GM18502 (cell line): ENCODE data around the gene LCK.
A peak's percentile ranks its signal among the peaks of the same experiment; 100 is the strongest.

Experiments
- ATAC-seq: cut with Tn5 transposase; IDR thresholded peaks from one replicate; pipeline ENCODE4 v1.9.1; 2021; ENCODE audit warnings: mild to moderate bottlenecking; ENCODE audit not compliant: unreplicated experiment, poor library complexity

Gene LCK

GRCh38 chr1:32250893-32251716, at the start of gene LCK:
Gene LCK, plus strand, starts transcription at chr1:32251265. Its CDS starts 23,065 bp downstream, at chr1:32274330.
- no peak for ATAC-seq

- no peak for ATAC-seq
Observed at GRCh38 chr1:32204943-32205361, 46.1 kb upstream of the LCK start.

GRCh38 chr1:32205401-32206370, 45.4 kb upstream of the LCK start, which contains the start of gene IQCC:
Gene IQCC, plus strand, starts transcription at chr1:32205671. Its CDS starts 11 bp downstream, at chr1:32205682.
- peak; percentile 36 for ATAC-seq

- ATAC-seq: no peak
Observed at GRCh38 chr1:32208469-32208868, 42.6 kb upstream of the LCK start.

GRCh38 chr1:32208891-32209328, 42.2 kb upstream of the LCK start, which contains the start of gene DCDC2B:
Gene DCDC2B, plus strand, starts transcription at chr1:32209089. Its CDS starts 5 bp downstream, at chr1:32209094.
- no peak for ATAC-seq

- ATAC-seq: no peak
Observed at GRCh38 chr1:32215629-32216480, 35.2 kb upstream of the LCK start.

GRCh38 chr1:32216566-32216965, 34.5 kb upstream of the LCK start:
- no peak for ATAC-seq

GRCh38 chr1:32219022-32219421, 32.0 kb upstream of the LCK start:
- no peak for ATAC-seq

- no peak for ATAC-seq
Observed at GRCh38 chr1:32220746-32221580, 30.1 kb upstream of the LCK start.

- ATAC-seq: no peak
Observed at GRCh38 chr1:32221581-32221979, 29.5 kb upstream of the LCK start.

GRCh38 chr1:32221980-32222755, 28.9 kb upstream of the LCK start, which contains the start of the genes EIF3I and TMEM234:
Gene EIF3I, plus strand, starts transcription at chr1:32222407. Its CDS starts 35 bp downstream, at chr1:32222442.
Gene TMEM234, minus strand, starts transcription at chr1:32222353. Its CDS starts 31 bp downstream, at chr1:32222322.
- ATAC-seq: peak; percentile 92

- ATAC-seq: no peak
Observed at GRCh38 chr1:32223683-32224082, 27.4 kb upstream of the LCK start.

- no peak for ATAC-seq
Observed at GRCh38 chr1:32224285-32224684, 26.8 kb upstream of the LCK start.

- ATAC-seq: no peak
Observed at GRCh38 chr1:32228771-32229170, 22.3 kb upstream of the LCK start.

GRCh38 chr1:32231843-32232432, 19.1 kb upstream of the LCK start:
- ATAC-seq: no peak

GRCh38 chr1:32232558-32233304, 18.3 kb upstream of the LCK start:
- ATAC-seq: no peak

- no peak for ATAC-seq
Observed at GRCh38 chr1:32234792-32235191, 16.3 kb upstream of the LCK start.
